Measurements from ENCODE around the gene RNF207.

Gene RNF207

DNA sequence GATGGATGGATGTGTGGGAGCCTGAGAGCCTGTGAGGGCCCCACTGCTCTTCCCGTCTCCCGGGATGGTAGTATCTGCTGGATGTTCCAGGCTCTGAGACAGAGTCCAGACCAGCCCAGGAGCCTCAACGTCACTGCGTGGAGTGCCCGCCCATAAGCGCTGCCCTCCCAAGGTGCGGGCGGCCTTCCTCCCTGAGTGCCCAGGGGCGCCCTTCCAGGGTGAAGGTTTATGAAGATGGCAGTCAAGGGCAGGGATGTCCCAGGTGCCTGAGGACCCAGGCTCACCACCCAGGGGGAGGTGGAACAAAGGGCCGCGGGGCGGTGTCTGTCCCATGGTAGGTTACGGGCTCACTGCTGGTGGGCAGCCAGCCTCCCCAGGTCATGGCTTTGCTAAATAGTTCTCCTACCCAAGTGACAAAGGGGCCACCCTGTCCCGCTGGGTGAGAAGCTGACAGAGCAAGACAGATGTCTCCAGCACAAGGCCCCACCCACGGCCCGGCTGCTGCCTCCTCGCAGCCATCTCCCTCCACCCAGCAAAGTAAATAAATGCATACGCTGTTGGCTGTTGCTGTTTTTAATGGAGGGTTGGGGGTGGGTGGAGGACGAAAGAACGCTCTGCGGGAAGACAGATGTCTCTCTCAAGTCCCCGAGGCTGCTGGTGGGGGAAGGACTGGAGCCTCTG lies 63.9 kb downstream of the RNF207 start:
- no peak for DNase-seq

DNA sequence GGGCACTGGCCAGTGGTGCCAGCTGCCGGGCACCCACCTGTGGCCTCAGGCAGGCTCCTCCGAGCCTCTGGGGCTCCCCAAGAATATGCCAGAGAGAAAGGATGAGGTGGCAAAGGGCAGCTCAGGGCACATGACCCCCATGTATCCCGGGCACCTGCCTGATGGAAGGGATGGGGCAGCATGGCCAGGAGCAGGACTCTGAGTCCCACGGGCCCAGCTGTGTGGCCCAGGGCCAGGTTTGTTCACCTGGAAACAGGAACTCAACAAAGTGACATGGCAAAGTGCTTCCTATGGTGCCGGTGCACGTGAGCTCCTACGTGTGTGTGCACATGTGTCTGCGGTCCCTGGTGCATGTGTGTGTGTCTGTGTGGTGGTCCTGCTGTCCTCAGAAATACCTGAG lies 64.5 kb downstream of the RNF207 start:
- no peak for DNase-seq
